NCI-H774 (cell line): ENCODE measurements around the gene ZNF43.
"Not testable (repeated sequence)": the region's sequence is repeated elsewhere in the genome, so short reads cannot be mapped to it uniquely, and the experiment has no call there.

ENCODE experiments used
- DNase-seq: peaks from one replicate; lab custom pipeline; 2025; lab: John Stamatoyannopoulos, UW

Gene ZNF43

GRCh38 chr19:21835810-21836444, at the start of gene ZNF43:
TSS of gene ZNF43 (minus strand) at chr19:21836182. CDS start at chr19:21836038, 144 bp downstream.
- peak; percentile 93 for DNase-seq

- DNase-seq: not testable (repeated sequence)
These were observed 49.5 kb upstream of the ZNF43 start for GRCh38 chr19:21885516-21885915.

GRCh38 chr19:21884786-21885185, 48.8 kb upstream of the ZNF43 start:
- DNase-seq: not testable (repeated sequence)

DNA sequence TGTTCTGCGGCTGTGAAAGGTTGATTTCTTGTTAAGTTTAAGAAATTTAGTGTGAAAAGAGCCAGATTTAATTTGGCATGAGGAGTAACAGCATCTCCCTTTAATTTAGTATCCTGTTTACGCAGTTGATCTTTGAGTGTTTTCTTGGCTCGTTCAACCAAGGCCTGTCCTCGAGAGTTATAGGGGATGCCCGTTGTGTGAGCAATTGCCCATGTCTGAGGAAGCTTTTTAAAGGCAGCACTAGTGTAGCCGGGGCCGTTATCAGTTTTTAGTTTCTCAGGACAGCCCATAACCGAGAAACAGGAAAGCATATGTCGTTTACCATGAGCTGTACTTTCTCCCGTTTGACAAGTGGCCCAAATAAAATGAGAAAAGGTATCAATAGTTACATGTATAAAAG, 47.5 kb upstream of the ZNF43 start:
- no peak for DNase-seq

DNA sequence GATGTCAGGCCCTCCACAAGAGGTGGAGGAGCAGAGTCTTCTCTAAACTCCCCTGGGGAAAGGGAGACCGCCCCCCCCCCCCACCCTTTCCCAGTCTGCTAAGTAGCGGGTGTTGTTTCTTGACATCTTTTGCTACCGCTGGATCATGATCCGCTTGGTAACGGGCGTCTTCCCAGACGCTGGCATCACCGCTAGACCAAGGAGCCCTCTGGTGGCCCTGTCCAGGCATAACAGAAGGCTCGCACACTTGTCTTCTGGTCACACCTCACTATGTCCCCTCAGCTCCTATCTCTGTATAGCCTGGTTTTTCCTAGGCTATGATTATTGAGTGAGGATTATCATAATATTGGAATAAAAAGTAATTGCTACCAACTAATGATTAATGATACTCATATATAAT, 44.8 kb upstream of the ZNF43 start:
- not testable (repeated sequence) for DNase-seq

DNA sequence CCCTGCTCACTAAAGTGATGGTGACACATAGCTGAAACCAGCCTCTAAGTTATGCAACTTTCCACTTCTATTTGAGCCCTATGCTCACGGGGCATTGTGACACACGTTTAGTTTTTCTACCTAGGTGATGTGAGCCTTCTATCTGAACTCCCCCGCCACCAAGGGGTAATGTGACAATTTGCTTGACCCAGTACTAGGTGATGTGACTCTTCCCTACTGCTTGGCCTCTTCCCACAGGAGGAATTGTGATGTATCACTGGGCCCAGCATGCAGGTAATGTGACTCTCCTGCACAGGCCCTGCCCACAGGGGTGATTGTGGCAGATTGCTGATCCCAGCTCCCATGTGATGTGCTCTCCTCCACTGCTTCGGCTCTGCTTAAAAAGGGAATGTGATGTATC, 42.7 kb upstream of the ZNF43 start:
- DNase-seq: no peak

DNA sequence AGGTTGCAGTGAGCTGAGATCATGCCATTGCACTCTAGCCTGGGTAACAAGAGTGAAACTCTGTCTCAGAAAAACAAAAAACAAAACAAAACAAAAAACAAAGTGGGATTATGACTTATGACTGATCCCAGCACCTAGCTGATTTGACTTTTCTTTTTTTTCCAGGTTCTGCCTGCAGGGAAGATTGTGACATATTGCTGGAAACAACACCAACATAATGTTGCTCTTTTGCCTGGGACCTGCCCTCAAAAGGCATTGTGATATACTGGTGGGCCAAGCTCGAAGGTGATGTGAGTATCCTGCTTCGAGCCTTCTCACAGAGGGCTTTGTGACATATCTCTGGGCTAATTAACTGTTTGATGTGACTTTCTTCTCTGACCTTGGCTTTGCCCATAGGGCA, 42.0 kb upstream of the ZNF43 start:
- DNase-seq: no peak

- not testable (repeated sequence) for DNase-seq
These were observed 40.6 kb upstream of the ZNF43 start for GRCh38 chr19:21876608-21877007.

DNA sequence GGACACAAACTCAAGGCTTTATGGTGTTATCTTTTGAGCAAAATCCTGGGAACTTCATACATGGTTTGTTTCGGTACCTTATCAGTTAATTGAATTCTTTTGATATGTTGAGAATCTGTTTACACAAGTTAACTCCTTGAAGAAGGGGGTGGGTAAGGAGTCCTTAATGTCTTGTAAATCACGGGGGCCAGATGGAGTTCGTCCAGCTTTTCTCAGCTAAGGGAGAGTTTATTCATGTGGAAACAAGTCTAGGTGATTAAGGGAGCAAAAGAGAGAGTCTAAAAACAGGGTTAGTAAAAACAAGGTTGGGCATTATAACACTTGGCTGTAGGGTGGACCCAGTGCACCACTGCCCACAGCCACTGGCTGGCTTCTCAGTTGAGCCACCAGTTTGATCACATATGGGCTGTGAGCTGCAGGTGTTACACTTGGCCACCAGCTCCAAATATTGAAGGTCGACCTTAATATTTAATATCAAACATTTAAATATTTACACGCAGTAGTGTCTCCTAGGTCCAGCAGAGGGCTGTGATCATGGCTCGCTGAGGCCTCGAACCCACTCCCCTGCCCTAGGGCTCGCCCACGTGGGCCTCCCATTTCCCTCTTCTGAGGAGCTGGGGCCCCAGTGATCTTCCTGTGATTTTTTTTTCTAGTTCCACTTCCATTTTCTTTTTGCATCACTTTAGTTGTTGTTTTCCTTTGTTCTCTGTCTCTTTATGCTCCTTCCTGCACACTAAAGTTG, 21.0 kb upstream of the ZNF43 start:
- no peak for DNase-seq

DNA sequence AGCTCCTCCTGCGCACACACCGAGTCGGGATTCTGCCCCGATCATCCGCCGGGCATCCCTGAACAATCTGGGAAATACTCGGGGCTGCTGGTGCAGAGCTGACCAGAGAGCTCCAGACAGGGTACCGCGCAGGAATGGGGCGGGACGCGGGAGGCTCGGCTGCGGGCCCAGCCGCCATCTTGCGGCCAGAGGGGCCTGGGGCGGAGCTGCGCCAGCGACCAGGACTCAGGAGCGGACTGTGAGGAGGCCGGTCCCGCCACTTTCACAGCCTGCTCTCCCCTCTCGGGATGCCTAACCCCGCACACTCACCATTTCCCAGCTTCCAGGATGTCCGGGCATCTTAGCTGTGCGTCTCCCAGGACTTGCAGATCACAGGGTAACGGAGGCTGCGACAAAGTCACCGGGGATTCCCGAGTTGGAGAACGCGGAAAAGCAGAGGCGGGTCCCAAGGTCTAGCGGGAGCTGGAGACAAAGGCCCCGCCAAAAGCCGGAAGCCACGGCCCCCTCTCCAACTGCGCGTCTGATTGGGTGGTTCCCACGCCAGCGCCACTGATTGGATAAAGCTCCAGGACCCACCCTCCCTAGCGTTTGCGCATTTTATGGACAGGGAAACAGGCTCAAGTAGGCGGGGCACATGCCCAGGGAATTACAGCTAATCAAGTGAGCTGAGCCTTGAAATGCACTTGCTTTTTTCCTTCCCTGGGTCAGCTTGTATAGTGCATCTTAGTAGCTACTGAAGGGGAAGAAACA, 15.8 kb upstream of the ZNF43 start:
- peak; percentile 92 for DNase-seq

GRCh38 chr19:21850656-21851255, 14.8 kb upstream of the ZNF43 start:
- DNase-seq: no peak

- no peak for DNase-seq
These were observed 12.7 kb upstream of the ZNF43 start for GRCh38 chr19:21848706-21849105.

DNA sequence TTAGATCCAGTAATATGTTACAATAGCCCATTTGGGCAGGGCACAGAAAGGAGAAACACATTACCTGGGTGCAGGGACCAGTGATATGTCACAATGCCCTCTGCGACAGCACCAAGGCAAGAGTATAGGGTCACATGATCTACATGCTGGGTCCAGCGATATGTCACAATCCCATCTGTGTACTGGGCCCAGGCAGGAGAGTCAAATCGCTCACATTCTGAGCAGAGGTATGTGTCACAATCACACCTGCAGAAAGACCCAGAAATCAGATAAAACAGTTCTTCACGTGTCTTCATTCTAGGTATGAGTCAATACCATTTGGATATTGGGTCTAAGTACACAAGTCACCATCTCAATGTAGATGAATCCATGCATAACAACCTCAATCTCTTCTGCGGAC, 7.1 kb upstream of the ZNF43 start:
- no peak for DNase-seq

DNA sequence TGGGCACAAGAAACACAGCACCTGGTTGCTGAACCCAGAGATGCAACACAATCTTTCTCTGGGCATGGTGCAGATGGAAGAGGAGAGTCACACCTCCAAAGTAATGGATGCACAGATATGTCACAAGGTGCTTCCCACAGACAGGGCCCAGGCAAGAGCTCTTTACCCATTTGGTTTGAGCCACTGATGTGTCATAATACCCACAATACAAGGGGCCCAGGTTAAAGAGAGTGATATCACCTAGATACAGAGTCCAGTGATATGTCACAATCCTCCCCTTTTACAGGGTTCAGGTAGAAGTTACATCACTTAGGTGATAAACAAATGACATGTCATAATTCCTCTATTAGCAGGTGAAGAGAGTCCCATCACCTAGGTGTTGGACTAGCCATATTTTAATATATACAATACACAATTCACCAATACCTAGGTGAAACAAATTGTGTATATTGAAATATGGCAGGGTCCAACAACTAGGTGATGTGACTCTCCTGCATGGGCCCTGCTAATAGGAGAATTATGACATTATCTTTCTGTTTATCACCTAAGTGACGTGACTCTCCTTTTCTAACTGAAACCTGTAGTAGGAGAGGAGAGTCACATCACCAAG, 5.6 kb upstream of the ZNF43 start:
- no peak for DNase-seq

DNA sequence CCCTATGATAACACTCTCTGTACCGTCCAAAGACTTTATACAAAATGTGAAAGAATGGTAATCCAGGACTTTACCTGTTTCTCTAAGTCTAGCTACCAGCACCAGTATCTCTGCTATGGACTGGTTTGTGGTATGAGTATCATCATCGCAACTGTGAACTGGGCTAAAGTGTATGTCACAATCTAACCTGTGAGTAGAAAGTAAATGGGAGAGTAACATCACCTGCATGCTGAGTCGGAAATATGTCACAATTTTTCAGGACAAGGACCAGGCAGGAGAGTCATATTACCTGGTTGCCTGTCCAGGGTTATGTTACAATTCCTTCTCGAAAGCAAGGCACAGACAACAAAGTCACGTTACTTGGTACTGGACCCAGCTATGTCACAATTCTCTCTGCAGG, 5.1 kb upstream of the ZNF43 start:
- no peak for DNase-seq

GRCh38 chr19:21839976-21840375, 4.0 kb upstream of the ZNF43 start:
- DNase-seq: no peak

DNA sequence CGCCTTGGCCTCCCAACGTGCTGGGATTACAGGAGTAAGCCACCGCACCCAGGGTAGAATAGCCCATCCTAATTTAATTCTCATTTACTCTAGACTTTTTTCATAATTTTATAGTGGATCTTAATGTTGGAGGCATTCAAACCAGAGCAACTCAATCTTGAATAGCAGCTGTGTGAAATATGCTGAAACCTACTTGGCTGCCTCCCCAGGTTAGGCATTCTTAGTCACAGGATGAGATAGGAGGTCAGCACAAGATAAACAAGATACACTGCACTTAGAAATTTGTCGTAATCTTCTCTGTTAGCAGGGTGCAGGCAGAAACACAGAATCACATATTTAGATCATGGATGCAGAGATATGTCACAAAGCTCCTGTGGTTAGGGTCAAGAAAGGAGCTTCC, 2.7 kb upstream of the ZNF43 start:
- DNase-seq: no peak

DNA sequence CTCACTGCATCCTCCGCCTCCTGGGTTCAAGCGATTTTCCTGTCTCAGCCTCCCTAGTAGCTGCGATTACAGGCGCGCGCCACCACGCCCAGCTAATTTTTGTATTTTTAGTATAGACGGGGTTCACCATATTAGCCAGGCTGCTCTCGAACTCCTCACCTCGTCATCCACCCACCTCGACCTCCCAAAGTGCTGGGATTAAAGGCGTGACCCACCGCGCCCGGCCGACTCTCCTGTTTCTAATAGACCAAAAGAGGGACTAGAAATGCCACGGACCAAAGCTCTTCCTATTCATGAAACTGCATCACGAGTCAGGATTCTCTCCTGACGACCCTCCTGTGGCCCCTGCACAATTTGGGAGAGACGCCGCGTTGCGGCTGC, 563 bp downstream of the ZNF43 start:
- peak; percentile 56 for DNase-seq

DNA sequence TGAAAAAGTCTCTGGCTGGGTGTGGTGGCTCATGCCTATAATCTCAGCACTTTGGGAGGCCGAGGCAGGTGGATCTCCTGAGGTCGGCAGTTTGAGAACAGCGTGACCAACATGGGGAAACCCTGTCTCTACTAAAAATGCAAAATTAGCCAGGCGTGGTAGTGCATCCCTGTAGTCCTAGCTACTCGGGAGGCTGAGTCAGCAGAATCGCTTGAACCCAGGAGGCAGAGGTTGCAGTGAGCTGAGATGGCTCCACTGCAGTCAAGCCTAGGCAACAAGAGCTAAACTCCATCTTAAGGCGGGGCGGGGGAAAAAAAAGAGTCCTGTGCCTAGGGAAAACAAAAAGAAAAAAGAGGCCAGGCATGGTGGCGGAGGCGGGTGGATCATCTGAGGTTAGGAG, 2.2 kb downstream of the ZNF43 start:
- DNase-seq: no peak

- DNase-seq: no peak
These were observed 11.3 kb downstream of the ZNF43 start for GRCh38 chr19:21824679-21825078.

GRCh38 chr19:21823224-21823623, 12.8 kb downstream of the ZNF43 start:
- DNase-seq: no peak

DNA sequence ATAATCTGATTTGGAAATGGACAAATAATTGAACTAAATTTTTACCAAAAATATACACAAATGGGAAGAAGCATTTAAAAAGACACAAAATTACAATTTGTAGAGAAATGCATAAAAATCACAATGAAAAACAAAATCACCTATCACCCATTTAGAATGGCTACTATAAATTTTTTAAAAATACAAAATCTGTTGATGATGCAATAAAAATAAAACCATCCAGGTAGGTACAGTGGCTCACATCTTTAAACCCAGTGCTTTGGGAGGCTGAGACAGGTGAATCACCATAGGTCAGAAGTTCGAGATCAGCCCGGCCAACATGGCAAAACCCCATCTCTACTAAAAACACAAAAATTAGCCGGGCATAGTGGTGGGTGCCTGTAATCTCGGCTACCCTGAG, 23.5 kb downstream of the ZNF43 start:
- DNase-seq: no peak
